HFF-Myc (cell line): ENCODE data around the gene SIL1.

Experiments
- DNase-seq: peaks from one replicate; pipeline ENCODE4 v3.0.0-alpha.2; 2011; ENCODE audit warnings: low read depth; ENCODE audit errors: extremely low read depth
- H3K4me3 ChIP-seq: replicated peaks from 2 replicates; pipeline ENCODE4 v1.5.1; 2011; ENCODE audit warnings: low read depth, mild to moderate bottlenecking, control low read depth, low read length
- CTCF ChIP-seq: IDR thresholded peaks from 2 replicates; pipeline ENCODE4 v1.5.1; 2012; ENCODE audit warnings: mild to moderate bottlenecking, low read depth, low read length, control low read depth; ENCODE audit errors: missing control alignments

The SIL1 gene

GRCh38 chr5:138986186-138986800 is 211.9 kb downstream of the SIL1 start:
- no peak overlapping the region for H3K4me3 ChIP-seq
- no peak for DNase-seq
- TF ChIP-seq CTCF = no peak

- H3K4me3 ChIP-seq = no peak overlapping the region
- TF ChIP-seq CTCF = no peak
- no peak for DNase-seq
Measured at GRCh38 chr5:138985683-138986082, 212.5 kb downstream of the SIL1 start.

GRCh38 chr5:138985256-138985655 is 212.9 kb downstream of the SIL1 start:
- no peak overlapping the region for H3K4me3 ChIP-seq
- TF ChIP-seq CTCF = no peak
- DNase-seq = no peak

GRCh38 chr5:138983984-138984383 is 214.2 kb downstream of the SIL1 start:
- no peak for DNase-seq
- TF ChIP-seq CTCF = no peak
- H3K4me3 ChIP-seq = no peak overlapping the region

GRCh38 chr5:138981586-138981985 is 216.6 kb downstream of the SIL1 start:
- no peak for TF ChIP-seq CTCF

GRCh38 chr5:138981131-138981530 is 217.0 kb downstream of the SIL1 start:
- DNase-seq = no peak
- no peak for TF ChIP-seq CTCF
- H3K4me3 ChIP-seq = no peak overlapping the region

More at GRCh38 chr5:138981586-138981985, 216.6 kb downstream of the SIL1 start:
- no peak overlapping the region for H3K4me3 ChIP-seq
- no peak for DNase-seq

- DNase-seq = no peak
- H3K4me3 ChIP-seq = no peak overlapping the region
- no peak for TF ChIP-seq CTCF
Measured at GRCh38 chr5:138980441-138980840, 217.7 kb downstream of the SIL1 start.
